HG03039 (cell line): ENCODE measurements around the gene ADCY7.

Source experiments
- ATAC-seq: cut with Tn5 transposase; IDR thresholded peaks from one replicate; pipeline ENCODE4 v1.9.1; 2021; ENCODE audit warnings: mild to moderate bottlenecking, moderate library complexity; ENCODE audit not compliant: unreplicated experiment

Gene ADCY7

DNA sequence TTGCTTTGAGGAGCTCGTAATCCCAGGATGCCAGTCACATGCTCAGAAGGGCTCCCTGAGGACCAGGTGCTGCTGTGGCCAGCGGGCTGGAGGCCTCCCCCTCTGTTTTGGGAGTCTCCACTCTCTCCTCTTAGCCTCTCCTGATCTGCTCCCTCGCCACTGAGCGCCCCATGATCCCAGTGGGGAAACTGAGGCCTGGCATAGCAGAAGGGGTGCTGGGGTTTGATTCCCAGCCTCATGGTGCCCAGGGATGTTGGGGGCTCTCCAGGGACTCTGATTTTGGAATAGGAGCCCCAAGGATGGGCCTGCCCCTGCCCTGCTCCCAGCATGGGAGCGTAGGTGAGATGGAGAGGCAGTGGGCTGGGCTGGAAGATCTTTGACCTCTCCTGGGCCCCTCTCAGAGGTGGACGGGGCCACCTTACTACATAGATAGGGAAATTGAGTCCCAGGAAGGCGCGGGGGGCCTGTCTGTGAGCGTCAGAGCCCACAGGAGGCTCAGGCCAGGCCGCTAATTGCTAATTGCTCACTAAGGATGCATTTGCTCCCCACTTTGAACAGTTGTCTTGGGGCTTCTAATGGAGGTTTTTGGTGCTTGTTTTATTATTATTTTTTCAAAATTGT is 525 bp upstream of the ADCY7 start:
- ATAC-seq: no peak

DNA sequence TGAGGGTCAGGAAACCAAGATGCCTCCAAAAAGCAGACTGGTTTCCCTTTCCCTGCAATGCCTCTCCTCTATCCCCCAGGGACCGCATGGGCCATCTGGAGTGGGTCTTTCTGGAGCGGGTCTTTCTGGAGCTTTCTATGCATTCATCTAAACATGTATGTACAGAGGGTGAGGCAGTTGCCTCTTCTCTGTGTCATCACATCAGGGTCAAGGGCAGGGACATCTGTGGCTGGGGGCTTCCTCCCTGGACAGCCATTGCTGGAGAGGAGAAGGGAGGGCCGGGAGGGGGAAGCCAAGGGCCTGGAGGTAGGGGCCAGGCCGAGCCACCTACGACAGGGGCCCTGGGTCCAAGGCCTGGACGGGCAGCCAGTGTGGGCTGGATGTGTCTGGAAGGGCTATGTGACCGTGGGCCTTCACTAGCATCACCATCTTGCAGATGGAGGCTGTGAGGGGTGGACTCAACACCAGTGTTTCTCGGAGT is 840 bp downstream of the ADCY7 start:
- no peak for ATAC-seq

DNA sequence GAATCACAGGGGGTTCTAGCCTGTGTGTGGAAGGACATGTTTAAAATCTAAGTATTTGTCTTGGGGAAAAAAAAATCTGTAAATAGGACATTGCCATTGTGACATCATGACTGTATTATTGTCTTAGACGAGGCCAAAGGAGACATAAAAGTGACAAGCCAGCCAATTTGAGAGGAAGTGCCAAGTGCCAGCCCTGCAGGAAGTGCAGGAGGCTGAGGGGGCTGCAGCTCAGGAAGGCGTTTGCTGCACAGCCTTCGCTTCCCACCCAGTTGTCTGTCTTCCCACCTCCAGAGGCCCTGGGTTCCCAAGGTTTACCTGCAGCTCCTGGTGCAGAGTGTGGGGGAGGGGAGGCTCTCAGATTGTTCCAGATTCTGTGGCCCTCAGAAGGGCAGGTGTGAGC is 1.3 kb downstream of the ADCY7 start:
- ATAC-seq: no peak

DNA sequence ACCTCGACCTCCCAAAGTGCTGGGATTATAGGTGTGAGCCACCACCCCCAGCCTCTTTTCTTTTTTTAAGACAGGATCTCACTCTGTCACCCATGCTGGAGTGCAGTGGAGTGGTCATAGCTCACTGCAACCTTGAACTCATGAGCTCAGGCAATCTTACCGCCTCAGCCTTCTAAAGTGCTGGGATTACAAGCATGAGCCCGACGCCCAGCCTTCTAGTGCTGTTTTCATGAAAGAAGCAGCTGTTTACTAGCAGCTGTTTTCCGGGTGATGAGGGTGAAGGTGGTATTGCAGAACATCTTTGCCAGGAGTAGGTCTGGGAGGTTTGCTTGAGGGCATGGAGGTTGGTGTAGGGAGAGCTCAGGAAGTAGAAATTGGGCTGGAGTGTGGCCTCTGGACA is 2.0 kb downstream of the ADCY7 start:
- no peak for ATAC-seq

DNA sequence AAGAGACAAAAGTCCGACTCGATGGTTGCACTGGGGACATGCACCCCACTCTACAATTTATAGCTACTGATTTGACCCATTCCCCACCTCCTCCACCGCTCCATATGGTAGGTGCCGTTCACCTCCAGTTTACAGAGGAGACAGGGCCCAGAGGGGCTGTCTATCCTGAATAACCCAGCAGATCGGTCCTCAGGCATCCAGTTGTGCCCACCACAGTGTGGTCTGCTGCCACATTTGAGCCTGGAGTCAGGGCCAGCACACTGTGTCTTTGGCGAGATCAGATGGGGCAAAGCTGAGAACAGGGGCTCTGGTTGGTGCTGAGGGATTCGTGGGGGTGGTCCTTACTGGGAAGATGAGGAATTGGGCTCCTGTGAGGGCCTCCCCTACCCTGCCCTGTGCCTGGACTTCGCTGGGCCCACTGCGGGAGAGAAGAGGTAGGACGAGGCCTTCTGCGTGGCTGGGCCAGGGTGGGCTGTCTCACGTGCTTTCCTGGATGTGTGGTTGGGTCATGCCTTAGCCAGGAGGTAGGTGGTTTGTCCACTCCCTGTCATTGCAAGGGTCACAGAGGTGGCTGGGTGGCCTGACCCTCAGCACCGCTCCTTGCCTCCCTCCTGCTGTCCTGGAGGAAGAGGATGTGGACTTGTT is 2.8 kb downstream of the ADCY7 start:
- ATAC-seq: no peak

DNA sequence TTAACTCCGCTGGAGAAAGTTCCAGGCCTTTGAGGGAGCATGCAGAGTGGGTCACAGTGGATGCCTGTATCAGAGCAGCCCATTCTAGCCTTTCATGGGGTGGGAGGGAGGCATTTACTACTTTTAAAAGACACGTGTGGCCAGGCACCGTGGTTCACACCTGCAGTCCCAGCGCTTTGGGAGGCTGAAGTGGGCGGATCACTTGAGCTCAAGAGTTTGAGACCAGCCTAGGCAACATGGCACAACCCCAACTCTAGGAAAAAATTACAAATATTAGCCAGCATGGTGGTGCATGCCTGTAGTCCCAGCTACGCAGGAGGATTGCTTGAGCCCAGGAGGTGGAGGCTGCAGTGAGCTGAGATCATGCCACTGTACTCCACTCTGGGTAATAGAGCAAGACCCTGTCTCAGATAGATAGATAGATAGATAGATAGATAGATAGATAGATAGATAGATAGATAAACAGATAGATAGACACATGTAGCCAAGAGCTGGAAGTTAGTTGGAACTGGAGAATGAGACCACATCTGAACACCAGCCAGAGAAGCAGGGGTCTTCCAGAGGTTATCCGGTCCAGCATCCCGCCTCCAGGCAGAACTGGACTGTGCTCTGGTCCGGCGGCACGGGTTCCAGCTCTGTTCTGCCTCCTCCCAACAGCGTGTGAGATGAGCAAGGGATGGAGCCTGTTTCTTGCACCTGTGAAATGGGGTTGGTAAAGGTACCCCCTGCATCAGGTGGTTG is 3.6 kb downstream of the ADCY7 start:
- no peak for ATAC-seq

DNA sequence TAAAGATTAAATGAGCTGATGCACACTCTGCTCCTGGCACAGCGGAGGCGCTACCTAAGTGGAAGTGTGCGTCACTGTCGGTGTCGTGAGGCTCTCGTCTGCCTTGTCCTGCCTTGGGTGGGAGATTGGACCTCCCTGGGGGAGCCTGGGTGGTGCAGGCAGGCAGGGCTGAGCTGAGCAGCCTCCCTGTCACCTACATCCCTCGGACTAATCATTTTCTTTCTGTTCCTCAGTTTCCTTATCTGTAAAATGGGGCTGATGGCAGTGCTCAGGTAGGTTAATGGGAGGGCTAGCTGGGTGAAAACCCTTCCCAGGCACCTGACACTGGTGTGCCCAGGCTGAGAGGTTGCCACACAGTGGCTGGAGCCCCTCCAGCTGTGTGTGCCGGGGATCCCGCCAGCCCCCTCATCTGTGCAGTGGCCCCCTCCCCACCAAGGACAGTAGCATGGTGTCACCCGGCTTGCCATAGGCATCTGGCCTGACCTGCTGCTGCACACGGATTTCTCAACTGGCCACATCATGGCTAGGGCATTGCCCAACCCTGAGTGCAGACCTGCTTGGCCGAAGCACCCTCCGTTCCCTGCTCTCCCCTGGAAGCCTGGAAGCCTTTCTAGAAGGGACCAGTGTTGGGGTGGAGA is 4.3 kb downstream of the ADCY7 start:
- ATAC-seq: no peak

DNA sequence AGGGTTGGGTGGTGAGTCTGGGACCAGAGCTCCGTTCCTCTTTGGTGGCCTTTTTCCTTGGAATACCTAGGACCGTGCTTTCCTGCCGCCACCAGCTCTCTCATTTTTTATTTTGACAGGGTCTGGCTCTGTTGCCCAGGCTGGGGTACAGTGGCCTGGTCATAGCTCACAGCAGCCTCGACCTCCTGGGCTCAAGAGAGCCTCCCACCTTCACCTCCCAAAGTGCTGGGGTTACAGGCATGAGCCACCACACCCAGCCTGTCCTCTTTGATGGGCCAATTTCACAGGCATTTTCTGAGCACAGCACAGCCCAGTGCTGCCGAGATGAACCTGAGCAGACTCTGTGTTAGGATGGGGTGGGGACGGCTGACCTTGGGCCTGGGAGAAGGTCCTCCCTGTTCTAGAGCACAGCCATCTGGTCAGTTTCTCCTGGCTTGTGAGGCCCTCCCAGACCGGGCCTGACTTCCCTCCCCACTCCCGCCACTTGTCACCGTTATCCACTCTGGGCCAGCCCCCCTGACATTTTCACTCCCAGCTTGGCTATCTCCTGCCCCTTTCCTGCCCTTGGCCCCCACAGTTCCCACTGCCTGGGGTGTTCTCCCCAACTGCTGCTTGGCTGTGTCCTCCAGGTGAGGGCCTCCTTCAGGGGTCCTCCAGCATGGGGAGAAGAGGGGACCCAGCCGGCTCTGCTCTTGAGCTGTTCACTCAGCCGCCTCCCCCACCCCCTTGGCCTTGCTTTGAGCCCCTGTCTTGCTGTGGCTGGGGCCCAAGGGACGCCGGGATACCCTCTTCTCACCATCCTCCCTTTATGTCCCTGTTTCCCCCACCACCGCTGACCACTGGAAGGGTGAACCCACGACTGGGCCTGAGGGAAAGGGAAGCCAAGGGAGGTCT is 5.0 kb downstream of the ADCY7 start:
- ATAC-seq: no peak

DNA sequence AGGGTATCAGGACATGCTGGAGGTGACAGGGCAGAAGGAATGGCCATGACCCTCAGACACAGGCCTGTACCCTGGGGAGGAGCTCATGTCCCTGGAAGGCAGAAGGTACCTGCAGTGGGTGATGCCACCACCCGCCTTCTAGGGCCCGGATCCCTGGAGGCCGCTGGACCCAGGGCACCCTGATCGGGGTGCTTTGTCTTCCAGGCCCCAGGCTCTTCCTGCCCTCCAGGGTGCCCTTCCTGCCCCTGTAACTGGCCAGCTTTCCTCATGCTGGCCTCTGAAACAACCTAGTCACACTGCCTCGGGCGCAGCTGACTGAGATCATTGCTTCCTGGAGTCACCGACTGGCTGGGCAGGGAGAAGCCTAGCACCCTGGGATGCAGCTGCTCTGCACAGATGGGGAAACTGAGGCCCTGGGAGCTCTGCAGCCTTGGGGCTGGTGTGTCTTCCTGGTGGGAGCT is 5.8 kb downstream of the ADCY7 start:
- ATAC-seq: no peak

DNA sequence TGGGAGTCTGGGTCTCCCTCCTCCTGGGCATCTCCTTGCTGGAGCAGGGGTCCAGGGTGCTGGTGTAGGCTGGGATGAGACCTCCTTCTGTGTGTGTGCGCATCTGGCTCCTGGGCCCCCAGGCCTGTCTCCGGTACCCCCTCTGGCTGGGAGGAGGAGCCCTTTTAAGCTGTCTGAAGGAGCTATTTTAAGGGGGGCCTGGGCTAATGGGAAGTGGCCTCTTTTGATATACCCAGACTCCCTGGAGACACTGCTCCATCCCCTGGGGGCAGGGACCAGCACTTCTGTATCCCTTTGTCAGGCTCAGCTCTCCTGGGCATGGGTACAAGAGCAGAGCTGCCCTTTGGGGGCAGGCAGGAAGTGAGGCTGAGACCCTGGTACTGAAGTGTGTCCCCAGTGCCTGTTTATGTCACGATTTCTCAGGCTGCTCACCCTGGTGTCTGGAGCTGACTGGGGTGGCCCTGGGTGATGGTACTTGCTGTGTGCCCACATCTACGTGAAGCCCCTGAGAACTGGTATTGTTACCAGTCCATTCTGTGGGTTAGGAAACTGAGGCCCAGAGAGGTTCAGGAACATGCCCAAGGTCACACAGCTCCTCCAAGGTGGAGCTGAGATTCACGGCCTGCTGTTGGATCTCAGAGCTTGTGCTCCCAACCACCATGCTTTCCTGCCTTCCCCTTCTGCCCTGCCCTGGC is 6.5 kb downstream of the ADCY7 start:
- ATAC-seq: no peak

DNA sequence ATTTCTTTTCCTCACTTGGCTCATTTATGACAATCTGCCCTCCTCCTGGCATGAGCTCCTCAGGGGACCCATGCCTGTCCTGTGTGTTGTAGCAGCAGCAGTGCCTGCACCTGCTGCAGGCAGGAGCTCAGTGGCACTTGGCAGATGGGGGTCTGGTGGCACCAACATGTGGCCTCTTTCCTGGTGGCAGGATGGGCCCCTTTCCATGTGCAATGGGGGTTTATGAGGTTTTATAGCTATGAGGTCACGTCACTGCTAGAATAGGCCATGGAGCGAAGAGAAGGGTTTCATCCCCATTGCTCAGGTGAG is 7.0 kb downstream of the ADCY7 start:
- ATAC-seq: no peak

DNA sequence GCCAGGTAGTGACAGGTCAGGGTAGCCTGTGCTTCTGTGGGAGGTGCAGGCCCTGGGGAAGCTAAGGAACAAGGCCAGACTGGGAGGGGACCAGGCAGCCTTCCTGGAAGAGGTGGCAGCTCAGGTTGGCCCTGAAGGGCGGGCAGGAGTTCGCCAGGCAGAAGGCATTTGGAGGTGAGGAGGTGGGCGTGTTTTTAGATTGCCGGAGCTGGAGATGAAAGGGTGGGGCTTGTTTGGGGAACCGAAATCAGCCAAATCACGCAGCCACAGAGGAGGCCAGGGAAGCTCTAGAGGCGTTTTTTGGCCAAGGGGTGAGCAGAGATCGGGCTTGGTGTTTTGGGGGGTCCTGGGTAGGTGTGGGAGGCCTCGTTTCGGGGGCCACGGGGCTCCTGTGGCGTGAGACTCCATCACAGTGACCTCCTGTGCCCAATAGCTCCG is 7.6 kb downstream of the ADCY7 start:
- ATAC-seq: no peak

DNA sequence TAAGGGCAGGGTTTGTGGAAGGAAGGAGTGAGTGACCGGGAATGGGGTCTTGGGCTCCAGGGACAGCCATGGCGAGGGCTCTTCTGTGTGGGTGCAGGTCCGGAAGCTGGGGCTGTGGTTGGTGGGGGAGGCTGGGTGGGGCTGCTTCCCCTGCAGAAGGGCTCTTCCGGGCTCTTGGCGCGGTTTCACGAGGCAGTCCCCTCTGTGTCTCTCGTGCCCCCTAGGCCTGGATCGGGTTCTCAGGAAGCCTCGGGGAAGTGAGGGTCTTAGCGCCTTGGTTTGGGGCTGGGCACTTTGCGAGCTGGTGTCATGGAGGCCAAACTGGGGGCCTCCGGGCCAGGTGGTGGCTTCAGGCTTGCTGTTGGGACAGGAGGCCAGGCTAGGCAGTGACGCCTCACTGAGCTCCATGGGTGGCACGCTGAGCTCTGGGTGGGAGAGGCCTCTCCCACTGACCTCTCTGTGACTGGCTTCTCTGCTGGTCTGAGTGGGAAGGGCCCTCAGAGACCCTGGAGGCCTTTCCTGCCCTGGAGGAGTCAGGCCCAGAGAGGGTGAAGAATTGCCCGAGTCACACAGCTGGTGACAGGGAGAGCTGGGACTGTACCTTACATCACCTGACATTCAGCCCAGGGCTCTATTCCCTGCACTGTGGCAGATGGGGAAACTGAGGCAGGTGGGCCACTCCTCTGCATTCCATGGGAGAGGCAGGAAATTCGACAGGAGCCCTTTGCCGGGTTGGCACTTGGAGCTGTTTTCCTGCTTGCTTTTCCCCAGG is 8.2 kb downstream of the ADCY7 start:
- ATAC-seq: no peak

DNA sequence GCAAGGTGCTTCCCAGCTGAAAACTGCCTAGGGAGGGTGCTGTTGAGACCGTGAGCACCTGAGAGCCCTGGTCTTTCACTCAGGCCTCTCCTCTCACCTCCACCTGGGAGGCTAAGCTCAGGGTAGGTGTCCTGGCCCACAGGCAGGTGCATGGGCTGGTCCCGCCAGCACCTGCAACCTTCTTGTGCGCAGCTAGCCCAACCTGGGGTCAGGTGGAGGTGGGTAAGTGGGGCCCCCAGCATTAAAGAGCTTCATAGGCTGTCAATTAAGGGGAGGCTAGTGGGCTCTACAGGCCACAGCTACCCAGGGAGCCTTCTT is 8.7 kb downstream of the ADCY7 start:
- ATAC-seq: no peak

DNA sequence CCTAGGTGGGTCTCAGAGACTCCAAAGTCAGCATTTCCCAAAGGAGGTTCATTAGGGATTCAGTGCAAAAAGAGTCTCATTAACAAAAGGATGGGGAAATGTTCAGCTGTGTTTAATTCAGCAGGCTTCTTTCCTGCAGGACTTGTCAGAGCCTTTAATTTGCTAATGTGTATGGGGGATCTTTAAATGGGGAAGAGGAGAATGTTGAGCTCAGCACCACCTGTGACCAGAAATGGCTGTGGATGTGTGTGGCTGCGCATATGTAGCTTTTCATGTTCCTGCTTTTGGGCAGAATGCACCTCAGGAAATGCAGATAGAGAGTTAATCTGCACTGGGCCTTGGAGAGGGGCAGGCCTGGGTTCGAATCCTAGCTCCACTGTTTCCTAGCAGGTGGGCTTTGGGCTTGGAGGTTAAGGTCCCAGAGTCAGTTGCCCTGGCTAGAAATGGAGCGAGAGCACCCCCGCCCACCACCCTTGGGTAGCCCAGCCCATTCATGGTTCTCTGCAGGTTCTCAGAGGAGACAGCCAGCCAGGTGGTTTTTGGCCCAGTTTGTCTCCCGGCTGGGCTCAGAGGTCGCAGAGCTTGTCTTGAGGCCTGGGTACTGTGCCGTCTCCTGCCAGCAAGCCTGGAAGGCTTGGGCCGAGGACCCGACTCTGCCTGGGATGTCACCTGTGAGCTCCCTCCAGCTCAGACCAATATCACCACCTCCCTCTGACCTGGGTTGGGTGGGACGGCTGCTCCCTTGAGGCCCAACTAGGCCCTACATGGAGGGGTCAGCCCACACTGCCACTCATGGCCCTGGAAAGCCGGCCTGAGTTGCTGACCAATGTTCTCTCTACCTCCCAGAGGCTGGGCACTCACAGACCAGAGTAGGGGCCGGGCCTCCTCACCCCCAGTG is 9.3 kb downstream of the ADCY7 start:
- ATAC-seq: no peak

DNA sequence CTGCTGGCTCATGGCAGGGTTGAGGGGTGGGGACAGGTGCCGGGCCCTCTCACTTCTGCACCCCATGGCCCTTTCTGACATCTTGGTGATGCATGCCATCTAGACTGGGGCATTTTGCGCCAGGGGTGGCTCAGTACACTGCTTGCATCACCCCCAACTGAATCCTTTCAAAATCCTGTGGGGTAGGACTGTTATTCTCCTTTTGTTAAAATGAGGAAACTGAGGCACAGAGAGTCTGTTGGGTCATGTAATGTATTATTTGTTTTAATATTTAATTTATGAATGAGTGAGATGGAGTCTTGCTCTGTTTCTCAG is 9.9 kb downstream of the ADCY7 start:
- ATAC-seq: no peak

DNA sequence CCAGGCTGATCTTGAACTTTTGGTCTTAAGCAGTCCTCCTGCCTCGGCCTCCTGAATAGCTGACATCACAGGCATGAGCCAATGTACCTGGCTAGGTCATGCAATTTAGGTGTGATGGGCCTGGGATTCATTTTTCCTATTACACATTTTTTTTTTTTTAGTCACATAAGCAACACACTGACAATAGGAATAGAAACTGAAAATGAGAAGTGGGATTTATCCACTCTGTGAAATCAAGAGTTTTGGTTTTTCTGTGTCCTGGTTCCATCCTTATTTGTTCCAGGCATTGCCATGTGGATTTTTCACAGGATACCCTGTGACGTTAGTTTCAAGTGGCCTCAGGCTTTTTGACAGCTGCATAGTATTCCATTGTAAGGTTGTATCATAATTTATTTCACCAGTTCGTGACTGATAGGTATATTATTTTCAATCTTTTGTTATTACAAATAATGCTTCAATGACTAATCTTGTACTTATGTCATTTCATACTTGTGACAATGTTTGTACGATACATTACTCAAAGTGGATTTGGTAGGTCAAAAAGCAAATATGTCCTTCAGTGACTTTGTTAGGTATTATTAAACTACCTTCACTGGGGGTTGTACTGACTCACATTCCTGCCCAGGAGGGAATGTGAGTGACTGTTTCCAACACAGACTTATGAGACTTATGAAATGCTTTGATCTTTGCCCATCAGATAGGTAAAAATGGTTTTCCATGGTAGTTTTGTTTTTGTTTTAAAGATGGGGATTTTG is 10.6 kb downstream of the ADCY7 start:
- ATAC-seq: no peak

DNA sequence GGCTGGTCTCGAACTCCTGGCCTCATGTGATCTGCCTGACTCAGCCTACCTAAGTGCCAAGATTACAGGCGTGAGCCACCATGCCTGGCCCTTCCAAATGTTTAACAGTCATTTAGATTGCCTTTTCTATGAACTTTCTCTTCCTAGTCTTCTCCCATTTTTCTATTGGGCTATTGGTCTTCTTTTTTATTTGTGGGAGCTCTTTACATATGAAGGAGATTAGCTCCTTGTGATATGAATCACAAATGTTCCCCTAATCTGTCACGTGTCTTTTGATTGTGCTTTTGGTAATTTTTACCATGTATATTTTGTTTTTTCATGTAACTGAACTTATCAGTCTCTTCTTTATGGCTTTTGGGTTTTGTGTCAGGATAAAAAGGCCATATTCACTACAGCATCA is 11.9 kb downstream of the ADCY7 start:
- no peak for ATAC-seq
